Central memory CD4-positive, alpha-beta T cell (primary cell): ENCODE measurements around the gene SS18L1.

Source experiments
- DNase-seq: peaks from one replicate; pipeline ENCODE4 v3.0.0; 2022

Gene SS18L1

DNA sequence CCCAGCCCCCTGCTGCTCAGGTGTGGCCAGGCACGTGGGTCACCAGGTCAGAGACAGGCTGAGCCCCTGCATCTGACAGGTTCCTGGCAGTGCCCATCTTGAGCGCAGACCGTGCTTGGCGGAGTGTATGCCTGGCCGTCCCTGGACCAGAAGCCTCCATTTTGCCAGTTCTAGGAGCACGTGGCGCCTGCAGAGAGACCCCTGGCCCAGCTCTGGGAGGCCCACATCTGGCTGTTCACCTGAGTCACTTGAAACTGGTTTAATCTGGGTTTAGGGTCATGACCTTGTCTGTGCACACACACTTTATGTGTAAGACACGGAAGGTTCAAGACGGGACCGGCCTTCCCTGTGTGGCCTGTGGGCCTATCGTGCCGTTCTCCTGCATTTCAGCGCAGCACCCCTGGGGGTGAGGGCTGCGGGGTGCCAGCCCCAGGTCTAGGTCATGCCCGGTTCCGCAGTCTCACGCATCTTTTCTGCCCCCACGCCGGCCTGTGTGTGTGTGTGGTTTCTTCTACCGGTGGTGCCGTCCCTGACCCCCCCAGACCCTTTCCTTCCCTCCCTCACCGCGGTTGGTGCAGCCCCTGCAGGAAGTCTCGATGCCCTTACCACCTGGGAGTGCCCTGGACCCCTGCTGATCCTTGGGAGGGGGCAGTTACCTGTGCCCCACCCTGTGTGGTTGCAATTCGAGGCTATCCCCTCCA lies 14.0 kb downstream of the SS18L1 start:
- no peak for DNase-seq

GRCh38 chr20:62158088-62158400 lies 14.5 kb downstream of the SS18L1 start:
- DNase-seq = no peak

- no peak for DNase-seq
These were observed 15.0 kb downstream of the SS18L1 start for GRCh38 chr20:62158541-62158940.

DNA sequence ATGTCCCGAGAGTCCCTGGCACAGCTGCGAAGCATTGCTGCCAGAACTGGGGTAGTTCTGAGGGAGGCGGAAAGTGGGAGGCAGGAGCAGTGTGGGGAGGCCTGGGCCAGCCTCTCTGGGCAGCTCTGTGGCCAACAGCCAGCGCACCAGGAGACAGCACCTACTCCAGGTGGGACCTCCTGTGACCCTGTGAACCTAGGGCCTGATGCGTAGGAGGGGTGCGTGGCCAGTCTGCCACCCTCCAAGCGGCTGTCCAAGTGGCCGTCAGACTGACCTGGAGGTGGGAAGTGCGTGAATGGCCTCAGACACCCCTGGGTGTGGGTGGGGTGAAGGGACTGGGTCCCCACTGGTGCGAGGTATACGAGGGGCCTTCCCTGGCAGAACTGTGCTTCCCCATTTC lies 15.5 kb downstream of the SS18L1 start:
- DNase-seq = no peak

GRCh38 chr20:62159839-62160238 lies 16.3 kb downstream of the SS18L1 start:
- DNase-seq = no peak

GRCh38 chr20:62160253-62160652 lies 16.7 kb downstream of the SS18L1 start:
- DNase-seq = no peak

DNA sequence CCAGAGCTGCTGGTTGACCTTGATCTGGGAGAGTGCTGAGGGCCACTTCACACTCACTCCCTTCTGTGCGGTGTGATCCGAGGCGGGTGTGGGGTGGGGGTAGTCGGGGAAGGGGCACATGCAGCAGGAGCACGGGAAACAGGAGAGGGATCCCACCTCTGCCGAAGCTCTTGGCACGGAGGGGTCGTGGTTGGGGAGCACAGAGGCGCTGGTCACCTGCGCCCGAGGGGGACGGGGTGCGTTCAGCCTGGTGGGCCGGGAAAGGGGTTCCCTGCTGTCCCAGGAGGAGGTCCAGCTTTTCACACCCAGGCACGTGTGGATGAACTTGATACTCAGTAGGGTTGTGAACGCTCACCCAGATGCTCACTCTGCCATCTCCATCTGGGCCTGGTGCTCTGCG lies 17.3 kb downstream of the SS18L1 start:
- no peak for DNase-seq

GRCh38 chr20:62161347-62161746 lies 17.8 kb downstream of the SS18L1 start:
- no peak for DNase-seq

- no peak for DNase-seq
These were observed 19.4 kb downstream of the SS18L1 start for GRCh38 chr20:62162765-62163484.

GRCh38 chr20:62163485-62163865 lies 19.9 kb downstream of the SS18L1 start:
- DNase-seq = no peak

DNA sequence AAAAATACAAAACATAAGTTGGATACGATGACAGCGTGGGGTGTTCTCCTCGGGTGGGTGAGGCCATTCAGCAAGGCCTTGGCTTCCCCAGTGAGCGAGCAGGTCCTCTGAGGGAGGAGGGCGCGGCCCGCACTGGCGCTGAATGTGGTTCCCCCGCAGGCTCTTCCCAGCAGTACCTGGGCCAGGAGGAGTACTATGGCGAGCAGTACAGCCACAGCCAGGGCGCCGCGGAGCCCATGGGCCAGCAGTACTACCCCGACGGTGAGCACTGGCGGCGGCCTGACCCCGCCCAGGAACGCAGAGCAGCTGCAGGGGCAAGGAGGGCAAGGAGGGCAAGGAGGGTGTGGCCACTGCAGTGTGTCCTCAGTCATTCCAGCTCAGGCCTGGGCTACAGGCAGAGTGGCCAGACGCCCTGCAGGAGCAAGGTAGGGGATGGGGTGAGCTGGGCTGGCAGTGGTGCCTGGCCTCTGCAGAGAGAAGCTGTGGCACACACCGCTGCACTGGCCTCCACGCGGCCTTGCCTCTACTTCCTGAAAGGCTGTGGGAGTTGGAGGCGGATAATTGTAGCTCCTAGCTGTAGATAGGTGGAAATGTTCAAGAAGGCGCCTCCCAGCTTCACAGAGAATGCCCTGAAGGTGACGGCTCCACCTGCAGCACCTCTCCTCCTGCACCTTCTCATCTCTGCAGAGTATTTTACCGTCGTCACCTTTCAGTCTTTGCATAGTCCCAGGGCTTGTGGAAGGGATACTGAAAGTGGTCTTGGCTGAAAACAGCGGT lies 20.6 kb downstream of the SS18L1 start:
- no peak for DNase-seq

DNA sequence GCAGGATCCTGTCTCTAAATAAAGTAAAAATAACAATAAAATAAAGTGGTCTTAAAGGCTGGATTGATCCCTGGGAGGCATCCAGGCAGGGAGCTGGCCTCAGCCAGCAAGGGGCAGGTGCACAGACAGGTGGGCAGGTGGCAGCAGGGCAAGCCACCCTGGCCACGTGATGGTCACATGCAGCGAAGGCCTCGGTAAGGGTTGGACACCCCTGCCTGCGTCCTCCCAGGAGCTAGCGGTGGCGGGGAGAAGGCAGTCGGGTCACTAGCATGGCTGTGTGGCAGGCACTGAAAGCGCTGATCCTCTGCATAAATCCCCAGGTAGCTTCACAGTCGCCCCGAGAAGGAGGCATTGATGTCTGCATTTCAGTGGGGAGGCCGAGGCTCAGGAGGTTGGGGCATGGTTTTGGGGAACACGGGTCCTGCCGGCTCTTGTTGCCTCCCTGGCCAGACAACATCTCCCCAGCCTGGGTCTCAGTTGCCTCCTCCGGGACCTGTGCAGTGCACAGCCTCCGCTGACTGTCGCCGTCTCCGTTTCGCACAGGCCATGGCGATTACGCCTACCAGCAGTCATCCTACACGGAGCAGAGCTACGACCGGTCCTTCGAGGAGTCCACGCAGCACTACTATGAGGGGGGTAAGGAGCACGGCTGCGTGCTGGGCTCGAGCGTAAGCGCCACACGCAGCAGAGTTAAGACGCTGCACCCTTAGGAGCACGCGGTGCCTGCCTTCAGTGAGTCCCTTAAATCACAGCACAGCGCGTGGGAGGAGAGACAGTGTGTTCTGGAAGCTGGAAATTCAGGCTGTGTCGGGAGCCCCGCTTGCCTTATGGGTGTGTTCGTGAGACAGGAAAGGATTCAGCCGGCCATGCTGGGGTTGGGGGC lies 21.6 kb downstream of the SS18L1 start:
- no peak for DNase-seq

GRCh38 chr20:62165762-62166399 lies 22.3 kb downstream of the SS18L1 start:
- no peak for DNase-seq

DNA sequence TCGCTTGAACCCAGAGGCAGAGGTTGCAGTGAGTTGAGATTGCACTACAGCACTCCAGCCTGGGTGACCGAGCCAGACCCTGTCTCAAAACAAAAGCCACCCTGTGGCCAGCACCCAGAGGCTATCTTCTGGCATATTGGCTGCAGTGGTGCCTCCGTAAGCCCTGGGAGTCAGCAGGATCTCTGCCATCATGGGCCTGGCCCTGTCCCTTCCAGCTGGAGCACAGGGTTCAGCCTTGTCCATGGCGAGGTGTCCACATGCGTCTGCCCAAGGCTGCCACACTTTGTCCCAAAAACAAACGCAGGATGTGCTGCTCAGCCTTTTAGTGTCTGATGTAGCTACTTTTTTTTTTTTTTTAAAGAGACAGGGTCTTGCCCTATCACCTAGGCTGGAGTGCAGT lies 23.9 kb downstream of the SS18L1 start:
- no peak for DNase-seq

DNA sequence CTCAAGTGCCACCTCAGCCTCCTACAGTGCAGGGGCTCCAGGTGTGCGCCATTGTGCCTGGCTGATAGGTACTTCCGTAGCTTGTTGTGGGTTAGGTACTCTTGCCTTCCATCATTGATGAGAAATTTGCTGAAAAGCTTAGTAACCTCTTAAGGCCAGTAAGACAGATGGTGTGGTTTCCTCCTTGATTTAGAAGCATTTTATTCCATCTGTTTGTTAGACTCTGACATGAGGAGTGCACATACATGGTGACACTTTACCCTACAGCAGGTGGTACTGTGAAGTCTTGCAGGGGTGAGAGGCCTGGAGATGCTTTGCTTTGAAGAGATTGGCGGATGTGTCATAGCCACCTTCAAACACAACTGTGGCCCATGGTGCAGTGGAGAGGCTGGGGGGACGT lies 24.5 kb downstream of the SS18L1 start:
- no peak for DNase-seq

DNA sequence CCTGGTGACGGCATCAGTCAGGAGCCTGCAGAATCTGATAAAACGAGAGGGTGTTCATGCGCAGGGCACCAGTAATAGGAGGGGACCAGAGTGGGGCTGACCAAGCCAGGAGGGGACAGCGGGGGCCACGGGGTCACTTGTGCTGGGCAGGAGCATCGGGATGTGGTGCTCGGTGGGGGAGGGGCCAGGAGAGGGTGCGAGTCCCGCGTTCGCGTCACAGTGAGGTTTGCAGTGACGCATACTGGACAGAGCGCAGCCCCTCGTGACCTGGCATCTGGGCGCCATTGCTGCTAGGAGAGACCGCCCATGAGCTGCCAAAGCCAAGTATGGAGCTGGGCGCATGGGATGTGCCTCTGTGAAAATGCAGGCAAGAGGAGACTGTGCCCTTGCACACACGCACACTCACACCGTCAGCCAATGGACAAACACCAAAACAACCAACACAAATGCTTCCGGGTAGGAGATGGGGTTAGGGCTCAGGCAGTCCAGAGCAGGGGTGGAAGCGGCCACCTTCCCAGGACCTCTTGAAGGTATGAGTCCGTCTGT lies 25.4 kb downstream of the SS18L1 start:
- no peak for DNase-seq

GRCh38 chr20:62170536-62170935 lies 27.0 kb downstream of the SS18L1 start:
- DNase-seq = no peak

DNA sequence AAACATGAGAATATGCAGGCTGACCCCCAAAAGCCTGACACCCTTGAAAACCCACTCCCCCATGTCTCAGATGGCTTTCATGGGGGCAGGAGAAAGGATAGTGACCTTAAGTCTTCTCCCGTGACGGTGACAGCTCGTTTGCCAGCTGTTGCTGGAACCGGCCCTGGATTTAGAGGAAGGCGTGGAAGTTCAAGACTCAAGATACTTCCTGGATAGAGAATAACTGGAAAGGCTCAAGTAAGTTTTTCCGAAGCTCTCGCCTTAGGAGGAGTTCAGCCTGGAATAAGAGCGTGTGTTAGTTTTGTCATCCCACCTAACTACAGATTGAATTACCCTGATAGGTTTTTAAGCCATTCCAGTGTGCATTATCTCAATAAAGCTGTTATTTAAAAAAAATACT lies 27.7 kb downstream of the SS18L1 start:
- DNase-seq = no peak

DNA sequence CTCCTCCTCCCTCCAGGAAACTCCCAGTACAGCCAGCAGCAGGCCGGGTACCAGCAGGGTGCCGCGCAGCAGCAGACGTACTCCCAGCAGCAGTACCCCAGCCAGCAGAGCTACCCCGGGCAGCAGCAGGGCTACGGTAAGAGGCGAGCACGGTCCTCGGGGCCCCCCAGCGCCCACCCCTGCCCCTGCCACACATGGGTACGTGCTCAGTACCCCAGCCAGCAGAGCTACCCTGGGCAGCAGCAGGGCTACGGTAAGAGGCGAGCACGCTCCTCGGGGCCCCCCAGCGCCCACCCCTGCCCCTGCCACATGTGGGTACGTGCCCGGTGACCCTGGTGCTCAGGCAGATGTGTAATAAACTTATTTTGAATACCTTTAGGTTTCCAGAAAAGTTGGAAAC lies 29.1 kb downstream of the SS18L1 start:
- no peak for DNase-seq

- DNase-seq = no peak
These were observed 30.6 kb downstream of the SS18L1 start for GRCh38 chr20:62174021-62174804.

GRCh38 chr20:62174870-62175624 lies 31.5 kb downstream of the SS18L1 start:
- DNase-seq = no peak
